Fibroblast of pulmonary artery (primary cell): ENCODE results near the gene MALSU1.

Source experiments
- DNase-seq: peaks from one replicate; pipeline ENCODE4 v3.0.0-alpha.2; 2010; ENCODE audit warnings: low read depth
- H3K4me3 ChIP-seq: replicated peaks from 2 replicates; pipeline ENCODE4 v1.5.1; 2011; ENCODE audit warnings: low read depth, mild to moderate bottlenecking, control low read depth, low read length, moderate library complexity
- TF ChIP-seq, protein P1 (sequence below): IDR thresholded peaks from 2 replicates; pipeline ENCODE4 v1.5.1; 2011; ENCODE audit warnings: mild to moderate bottlenecking, control low read depth, low read length, inconsistent platforms; ENCODE audit errors: missing control alignments

Gene MALSU1

DNA sequence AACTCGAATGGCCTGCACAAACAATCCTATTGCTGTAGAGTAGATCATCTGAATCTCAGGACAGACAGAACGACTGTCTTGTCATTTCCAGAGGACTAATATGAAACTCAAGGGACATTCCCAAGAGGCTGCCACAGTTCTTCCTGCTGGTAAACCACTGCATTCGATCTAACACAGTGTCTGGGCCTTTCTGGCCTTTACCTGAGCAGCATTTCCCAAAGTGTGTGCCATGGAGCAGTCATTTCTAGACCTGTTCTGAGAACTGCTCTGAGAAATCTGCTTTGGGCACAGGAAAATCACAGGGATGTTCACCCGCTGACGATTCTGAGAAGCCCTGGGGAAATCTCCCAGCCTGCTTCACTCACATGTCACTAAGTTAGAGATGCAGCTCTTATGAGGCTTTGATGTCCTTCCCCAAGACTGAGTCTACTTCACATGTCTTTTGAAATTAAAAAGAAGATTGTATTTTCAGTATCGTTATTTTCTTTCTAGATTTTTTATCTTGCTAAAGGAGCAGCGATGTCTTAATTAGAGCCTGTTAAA, 34.2 kb upstream of the MALSU1 start:
- TF ChIP-seq, protein P1, sequence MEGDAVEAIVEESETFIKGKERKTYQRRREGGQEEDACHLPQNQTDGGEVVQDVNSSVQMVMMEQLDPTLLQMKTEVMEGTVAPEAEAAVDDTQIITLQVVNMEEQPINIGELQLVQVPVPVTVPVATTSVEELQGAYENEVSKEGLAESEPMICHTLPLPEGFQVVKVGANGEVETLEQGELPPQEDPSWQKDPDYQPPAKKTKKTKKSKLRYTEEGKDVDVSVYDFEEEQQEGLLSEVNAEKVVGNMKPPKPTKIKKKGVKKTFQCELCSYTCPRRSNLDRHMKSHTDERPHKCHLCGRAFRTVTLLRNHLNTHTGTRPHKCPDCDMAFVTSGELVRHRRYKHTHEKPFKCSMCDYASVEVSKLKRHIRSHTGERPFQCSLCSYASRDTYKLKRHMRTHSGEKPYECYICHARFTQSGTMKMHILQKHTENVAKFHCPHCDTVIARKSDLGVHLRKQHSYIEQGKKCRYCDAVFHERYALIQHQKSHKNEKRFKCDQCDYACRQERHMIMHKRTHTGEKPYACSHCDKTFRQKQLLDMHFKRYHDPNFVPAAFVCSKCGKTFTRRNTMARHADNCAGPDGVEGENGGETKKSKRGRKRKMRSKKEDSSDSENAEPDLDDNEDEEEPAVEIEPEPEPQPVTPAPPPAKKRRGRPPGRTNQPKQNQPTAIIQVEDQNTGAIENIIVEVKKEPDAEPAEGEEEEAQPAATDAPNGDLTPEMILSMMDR: no peak
- DNase-seq: no peak

GRCh38 chr7:23266918-23267317, 32.2 kb upstream of the MALSU1 start:
- DNase-seq: no peak
- TF ChIP-seq, protein P1: no peak
- no peak overlapping the region for H3K4me3 ChIP-seq

More for the DNA sequence above, 34.2 kb upstream of the MALSU1 start:
- H3K4me3 ChIP-seq: no peak overlapping the region

- no peak for DNase-seq
- TF ChIP-seq, protein P1: no peak
- no peak overlapping the region for H3K4me3 ChIP-seq
Measured at GRCh38 chr7:23267357-23267756, 31.8 kb upstream of the MALSU1 start.

DNA sequence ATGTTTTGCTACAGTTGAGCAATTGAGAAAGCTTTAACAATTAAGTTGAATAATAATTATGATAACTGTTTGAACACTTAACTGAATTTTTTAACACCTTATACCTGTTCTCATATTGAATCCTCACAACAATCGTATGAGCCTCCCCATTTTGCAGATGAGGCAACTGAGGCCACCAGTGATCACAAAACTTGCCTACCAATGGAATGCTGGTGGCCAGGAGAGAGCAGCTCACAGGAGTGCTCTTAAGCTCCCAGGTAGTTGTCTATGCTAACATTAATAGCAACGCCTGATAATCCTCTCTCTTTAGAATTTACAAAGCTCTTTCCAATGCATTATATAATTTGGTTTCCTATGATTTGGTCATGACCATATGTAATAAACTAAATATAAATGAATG, 31.0 kb upstream of the MALSU1 start:
- no peak for DNase-seq
- TF ChIP-seq, protein P1: no peak
- no peak overlapping the region for H3K4me3 ChIP-seq

DNA sequence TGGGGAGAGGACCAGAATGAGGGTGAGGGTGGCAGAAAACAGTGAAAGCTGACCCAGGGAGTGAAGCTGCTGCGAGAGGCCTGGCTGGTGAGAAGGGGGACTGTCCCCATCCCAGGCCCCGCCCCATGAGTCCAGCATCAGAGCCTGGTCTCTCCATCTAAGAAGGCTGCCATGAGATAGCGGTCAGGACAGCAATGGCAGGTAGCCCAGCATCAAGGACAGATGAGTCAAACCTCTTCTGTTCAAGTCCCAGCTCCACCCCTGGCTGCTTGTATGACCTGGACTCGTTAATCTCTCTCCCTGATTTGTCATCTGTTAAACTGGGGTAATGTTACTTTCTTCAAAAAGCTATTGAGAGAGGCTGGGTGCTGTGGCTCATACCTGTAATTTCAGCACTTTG, 30.4 kb upstream of the MALSU1 start:
- TF ChIP-seq, protein P1: no peak
- no peak overlapping the region for H3K4me3 ChIP-seq
- DNase-seq: no peak

DNA sequence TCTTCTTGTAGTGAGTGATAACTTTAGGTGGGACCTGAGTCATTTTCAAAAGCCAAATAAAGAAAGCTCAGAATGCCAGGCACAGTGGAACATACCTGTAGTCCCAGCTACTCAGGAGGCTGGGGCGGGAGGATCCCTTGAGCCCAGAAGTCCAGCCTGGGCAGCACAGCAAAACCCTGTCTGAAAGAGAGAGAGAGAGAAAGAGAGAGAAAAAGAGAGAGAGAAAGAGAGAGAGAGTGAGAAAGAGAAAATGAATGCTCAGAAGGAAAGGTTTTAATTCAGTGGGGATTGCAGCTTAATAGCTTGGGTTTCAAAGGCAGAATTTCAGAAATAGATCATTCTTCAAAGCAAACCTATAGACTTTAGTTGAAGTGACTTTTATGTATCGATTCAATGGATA, 26.9 kb upstream of the MALSU1 start:
- TF ChIP-seq, protein P1: no peak
- H3K4me3 ChIP-seq: no peak overlapping the region
- no peak for DNase-seq

DNA sequence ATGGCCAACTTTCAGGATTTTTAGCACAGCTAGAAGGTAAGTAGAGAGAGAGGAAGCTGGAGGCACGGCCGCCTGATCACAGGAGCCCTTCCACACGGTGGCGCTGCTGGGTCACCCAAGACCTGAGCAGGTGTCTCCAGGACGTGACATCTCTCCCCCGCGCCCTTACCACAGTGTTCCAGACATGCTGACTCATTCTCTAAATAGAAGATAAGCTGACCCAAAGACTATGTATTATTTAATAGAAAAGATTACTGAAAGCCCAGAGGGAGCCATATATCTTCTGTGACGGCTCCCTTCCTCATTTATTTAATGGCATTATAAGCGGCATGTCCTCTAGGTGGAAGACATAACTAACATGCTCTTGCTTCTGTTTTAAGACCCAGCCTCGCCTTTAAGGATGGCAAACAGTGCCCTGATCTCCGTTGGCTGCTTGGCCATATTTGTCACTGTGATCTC, 26.0 kb upstream of the MALSU1 start:
- TF ChIP-seq, protein P1: peak; percentile 87
- DNase-seq: peak; percentile 94
- H3K4me3 ChIP-seq: no peak overlapping the region
